ENCODE measurements around the gene COL5A2.

The COL5A2 gene

DNA sequence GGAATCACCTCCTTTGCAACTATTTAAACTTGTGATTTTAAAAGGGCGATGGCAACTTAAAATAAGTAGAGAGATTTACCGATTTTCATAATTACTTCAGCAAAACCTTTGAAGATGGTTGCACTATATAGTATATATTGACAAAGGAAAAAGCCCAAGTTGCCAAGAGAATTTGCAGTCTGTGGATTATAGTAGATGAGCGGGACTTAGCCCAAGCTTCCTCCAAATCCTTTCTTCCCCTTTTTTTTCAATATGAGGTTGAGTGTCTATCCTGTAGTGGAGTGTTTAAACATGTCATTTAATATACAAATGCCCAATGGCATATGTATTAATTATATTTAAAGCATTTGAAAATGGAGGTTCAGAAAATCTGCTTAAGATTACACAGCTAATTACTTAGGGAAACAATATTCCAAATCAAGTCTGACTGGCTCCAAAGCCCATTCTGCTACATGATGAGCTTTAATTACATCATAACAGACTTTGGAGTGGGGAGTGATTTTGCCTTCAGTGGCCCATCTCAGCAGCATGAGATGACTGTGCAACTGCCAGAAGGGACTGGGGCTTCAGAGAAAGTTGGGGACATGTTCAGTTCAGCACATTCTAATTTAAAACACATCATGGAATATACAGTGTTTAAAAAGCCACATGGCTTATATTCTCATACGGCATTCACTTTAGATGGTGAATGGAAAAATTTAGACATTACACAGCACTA, 132.2 kb downstream of the COL5A2 start:
- DNase-seq (ENCODE audit: low read depth in 1 of 2, low spot score in 1 of 2): no peak
- TF ChIP-seq JUND (IDR thresholded peaks at IDR 0.05; ENCODE audit: low read depth): no peak
- in situ Hi-C loops (cut with HindIII; ENCODE audit: low pct_unique_long_range_greater_than_20kb, low sequenced_read_pairs): no loop called here

DNA sequence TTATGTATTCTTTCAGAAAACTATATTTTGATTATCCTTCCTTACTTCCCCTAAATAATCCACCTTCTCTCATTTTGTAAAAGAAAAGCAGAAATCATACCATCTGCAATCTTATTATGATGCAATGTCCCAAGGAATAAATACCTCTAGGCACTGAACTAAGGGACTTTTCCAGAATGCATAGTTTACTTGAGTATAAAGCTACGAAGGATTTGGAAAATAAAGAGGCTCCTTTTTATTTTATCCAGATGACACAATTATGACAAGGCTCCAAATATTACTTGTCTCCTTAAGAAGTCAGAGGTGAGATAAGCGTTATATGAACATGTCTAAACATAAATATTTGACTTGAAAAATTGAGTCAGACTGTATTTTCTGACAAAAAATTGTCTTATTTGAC, 133.2 kb downstream of the COL5A2 start:
- in situ Hi-C loops (cut with HindIII; ENCODE audit: low pct_unique_long_range_greater_than_20kb, low sequenced_read_pairs): no loop called here

DNA sequence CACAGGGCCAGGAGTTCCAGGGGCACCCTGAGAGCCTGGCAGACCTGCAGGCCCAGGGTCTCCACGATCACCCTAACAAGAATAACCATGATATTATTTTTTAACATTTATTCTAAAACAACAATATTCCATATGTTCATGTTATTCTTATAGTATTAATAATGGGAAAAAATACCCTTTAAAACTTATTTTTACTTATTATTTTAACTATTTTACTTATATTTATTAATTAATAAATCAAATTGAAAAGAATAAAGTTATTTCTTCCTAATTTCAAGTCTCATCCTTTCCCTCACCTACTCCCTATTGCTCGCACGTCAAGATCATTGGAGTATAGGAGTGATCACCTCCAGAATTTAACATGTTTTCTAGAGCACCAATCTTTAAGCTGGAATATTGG, 133.7 kb downstream of the COL5A2 start:
- TF ChIP-seq JUND (IDR thresholded peaks at IDR 0.05; ENCODE audit: low read depth): no peak
- in situ Hi-C loops (cut with HindIII; ENCODE audit: low pct_unique_long_range_greater_than_20kb, low sequenced_read_pairs): no loop called here
- DNase-seq (ENCODE audit: low read depth in 1 of 2, low spot score in 1 of 2): no peak

More for the DNA sequence above, 133.2 kb downstream of the COL5A2 start:
- no peak for DNase-seq (ENCODE audit: low read depth in 1 of 2, low spot score in 1 of 2)
- TF ChIP-seq JUND (IDR thresholded peaks at IDR 0.05; ENCODE audit: low read depth): no peak

DNA sequence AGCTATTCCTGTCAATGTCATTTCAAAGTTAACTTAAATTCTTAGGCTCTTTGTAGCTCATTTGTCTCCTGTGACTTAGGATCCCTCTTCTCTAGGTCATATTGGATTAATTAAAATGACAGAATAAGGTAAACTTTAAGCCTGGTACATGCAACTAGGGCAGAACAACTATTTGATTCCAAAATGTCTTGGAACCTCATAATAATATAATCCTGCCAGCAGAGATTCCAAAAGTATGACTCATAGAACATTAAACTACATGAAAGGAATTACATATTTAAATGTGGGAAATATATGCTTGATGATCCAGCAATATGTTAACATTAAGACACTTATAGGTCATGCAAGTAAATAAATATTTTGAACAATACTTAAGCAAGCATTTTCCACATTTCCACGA, 142.0 kb downstream of the COL5A2 start:
- in situ Hi-C loops (cut with HindIII; ENCODE audit: low pct_unique_long_range_greater_than_20kb, low sequenced_read_pairs): no loop called here
- no peak for DNase-seq (ENCODE audit: low read depth in 1 of 2, low spot score in 1 of 2)
- no peak for TF ChIP-seq JUND (IDR thresholded peaks at IDR 0.05; ENCODE audit: low read depth)

DNA sequence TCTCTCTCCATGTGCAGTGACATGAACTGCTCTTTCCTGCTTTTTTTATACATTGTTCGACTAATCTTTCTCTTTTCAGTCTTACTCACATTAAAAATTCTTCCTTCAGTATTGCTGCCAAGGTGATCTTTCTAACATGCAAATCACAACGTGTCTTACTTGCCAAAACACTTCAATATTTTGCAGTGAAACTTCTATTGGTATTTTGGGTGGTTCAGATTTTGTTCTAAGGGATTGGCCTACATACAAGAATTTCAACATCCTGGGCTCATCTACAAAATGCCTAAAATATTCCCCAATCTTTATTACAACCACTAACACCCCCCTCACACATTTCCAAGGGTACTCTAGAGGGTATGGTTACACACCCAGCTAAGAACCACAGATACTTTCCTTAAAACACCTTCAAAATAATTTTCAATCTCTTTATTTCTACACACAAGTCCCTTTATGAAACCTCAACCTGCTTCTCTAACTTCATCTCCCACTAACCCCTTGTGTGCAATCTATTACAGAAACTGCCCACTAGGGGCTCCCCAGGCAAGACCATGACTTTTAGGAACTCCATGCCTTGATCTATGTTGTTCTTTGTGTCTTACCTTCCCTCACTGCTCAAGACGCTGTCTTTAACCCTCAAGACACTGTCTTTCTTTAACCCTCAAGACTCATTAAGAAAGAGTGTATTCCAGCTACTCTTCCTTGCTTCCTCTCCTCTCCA, 154.5 kb downstream of the COL5A2 start:
- TF ChIP-seq JUND (IDR thresholded peaks at IDR 0.05; ENCODE audit: low read depth): no peak
- DNase-seq (ENCODE audit: low read depth in 1 of 2, low spot score in 1 of 2): peak in 1 of 2 experiments; percentile 2
- in situ Hi-C loops (cut with HindIII; ENCODE audit: low pct_unique_long_range_greater_than_20kb, low sequenced_read_pairs): no loop called here

DNA sequence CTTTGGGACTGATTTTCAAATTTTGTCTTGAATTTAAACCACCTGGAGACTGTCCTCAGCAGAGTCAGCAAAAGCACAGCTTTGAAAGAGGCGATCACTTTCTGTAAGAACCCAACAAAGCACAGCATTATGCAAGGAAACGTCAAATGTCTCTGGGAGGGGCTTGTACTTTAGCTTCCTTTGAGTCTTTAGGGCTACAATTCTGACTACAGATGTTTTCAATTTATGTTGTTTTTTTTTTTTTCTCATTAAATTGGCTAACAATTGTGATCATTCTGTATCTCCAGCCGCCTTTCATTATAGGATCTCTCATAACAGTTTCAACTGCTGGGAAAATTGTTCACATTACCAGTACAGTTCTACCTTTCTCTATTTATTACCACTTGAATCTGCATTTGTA, 157.1 kb downstream of the COL5A2 start:
- no peak for DNase-seq (ENCODE audit: low read depth in 1 of 2, low spot score in 1 of 2)
- TF ChIP-seq JUND (IDR thresholded peaks at IDR 0.05; ENCODE audit: low read depth): no peak
- in situ Hi-C loops (cut with HindIII; ENCODE audit: low pct_unique_long_range_greater_than_20kb, low sequenced_read_pairs): no loop called here

DNA sequence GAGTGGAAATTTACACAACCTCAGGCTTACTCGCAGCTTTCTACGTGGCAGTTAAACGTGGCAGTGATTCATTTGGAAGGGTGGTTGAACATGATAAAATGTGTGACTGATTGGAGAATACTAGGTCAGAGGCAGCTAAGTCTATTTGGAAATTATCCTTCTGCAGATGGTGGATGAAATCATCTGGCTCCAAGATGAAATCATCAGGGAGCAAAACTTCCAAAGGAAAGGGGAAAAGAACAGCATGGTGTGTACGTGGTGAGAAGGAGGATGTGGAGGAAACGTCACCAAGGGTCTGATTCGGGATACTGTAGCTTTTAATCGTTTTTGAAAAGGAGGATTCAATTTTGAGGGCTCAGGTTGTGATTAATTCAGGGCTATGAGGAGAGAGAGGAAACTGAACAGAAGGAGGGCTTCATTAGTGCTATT, 157.5 kb downstream of the COL5A2 start:
- in situ Hi-C loops (cut with HindIII; ENCODE audit: low pct_unique_long_range_greater_than_20kb, low sequenced_read_pairs): no loop called here
- DNase-seq (ENCODE audit: low read depth in 1 of 2, low spot score in 1 of 2): no peak
- no peak for TF ChIP-seq JUND (IDR thresholded peaks at IDR 0.05; ENCODE audit: low read depth)

DNA sequence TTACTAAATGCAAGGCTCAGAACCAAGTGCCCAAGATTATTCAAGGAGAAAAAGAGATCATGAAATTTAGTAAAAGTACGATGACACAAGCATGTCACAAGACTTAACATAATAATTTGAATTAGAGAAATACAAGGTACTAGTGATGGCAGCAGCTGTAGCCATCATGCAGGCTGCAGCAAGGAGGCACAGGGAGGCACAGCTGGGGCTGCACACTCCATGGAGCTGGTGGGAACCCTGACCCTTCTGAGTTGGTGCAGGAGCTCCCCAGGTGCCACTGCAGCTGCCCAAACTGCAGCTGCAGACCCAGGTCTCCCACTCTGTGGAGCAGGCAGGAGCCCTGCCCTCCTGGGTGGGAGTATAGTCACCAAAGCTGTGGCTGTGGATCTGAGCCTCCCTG, 159.4 kb downstream of the COL5A2 start:
- no peak for TF ChIP-seq JUND (IDR thresholded peaks at IDR 0.05; ENCODE audit: low read depth)
- no peak for DNase-seq (ENCODE audit: low read depth in 1 of 2, low spot score in 1 of 2)

DNA sequence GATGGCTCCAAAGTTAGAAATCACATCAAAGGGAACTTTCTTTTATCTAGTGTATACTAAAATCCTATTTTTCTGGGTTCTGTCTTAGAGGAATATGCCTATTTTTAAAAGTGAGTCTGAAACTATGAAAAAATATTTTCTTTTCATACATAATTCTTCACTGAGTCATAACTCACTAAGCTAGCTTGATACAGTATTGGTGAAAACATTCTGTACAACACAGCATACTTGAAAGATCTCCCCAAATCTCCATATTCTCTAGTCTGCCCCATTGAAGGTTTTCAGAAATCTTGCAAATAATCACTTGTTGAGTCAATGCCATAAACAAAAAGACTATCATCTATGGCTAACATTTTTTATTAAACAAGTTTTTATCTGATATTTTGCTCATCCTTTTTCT, 160.9 kb downstream of the COL5A2 start:
- in situ Hi-C loops (cut with HindIII; ENCODE audit: low pct_unique_long_range_greater_than_20kb, low sequenced_read_pairs): no loop called here

More for the DNA sequence above, 159.4 kb downstream of the COL5A2 start:
- in situ Hi-C loops (cut with HindIII; ENCODE audit: low pct_unique_long_range_greater_than_20kb, low sequenced_read_pairs): no loop called here

DNA sequence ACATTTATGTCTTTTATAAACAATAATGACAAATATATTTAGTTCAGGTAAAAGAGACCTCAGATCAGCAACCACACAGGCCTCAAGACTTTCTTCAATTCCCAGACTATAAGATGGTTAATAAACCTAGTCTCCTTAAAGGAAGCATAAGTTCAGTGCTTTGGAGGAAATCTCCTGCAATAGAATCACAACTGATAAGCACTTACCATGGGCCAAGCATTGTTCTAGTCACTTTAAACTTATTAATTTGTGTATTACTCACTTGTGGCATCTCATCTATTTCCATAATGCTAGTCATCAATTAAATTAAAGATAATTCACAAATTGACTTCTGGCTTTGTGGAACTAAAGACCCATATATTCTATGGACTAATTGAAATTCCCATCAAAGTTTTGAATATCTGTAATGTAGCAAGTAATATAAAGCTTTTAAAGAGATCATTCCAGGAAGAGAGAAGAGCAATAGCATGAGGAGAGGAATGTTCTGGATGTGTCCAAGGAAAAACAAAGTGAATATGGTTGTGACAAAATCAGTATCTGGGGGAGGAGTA, 163.2 kb downstream of the COL5A2 start:
- in situ Hi-C loops (cut with HindIII; ENCODE audit: low pct_unique_long_range_greater_than_20kb, low sequenced_read_pairs): no loop called here
- DNase-seq (ENCODE audit: low read depth in 1 of 2, low spot score in 1 of 2): no peak
- TF ChIP-seq JUND (IDR thresholded peaks at IDR 0.05; ENCODE audit: low read depth): no peak

More for the DNA sequence above, 160.9 kb downstream of the COL5A2 start:
- DNase-seq (ENCODE audit: low read depth in 1 of 2, low spot score in 1 of 2): no peak
- TF ChIP-seq JUND (IDR thresholded peaks at IDR 0.05; ENCODE audit: low read depth): no peak

DNA sequence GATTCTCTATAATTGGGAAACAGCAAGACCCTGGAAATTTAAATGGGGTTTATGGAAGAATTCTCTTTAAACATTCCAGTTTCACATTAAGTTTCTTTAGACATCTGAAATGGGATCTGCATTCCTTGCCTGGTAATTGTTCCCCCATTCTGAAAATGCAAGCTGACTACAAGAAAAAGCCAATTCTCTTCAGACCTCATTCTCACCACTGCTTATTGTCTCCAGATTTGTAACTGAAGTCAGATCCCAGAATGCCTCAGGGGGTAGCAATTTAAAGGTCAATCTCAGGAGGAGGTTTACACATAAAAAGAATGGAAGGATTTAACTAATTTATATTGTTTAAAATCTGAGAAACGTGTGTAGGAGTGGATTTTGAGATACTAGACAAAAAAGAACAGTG, 164.2 kb downstream of the COL5A2 start:
- in situ Hi-C loops (cut with HindIII; ENCODE audit: low pct_unique_long_range_greater_than_20kb, low sequenced_read_pairs): no loop called here
- no peak for DNase-seq (ENCODE audit: low read depth in 1 of 2, low spot score in 1 of 2)
- no peak for TF ChIP-seq JUND (IDR thresholded peaks at IDR 0.05; ENCODE audit: low read depth)

DNA sequence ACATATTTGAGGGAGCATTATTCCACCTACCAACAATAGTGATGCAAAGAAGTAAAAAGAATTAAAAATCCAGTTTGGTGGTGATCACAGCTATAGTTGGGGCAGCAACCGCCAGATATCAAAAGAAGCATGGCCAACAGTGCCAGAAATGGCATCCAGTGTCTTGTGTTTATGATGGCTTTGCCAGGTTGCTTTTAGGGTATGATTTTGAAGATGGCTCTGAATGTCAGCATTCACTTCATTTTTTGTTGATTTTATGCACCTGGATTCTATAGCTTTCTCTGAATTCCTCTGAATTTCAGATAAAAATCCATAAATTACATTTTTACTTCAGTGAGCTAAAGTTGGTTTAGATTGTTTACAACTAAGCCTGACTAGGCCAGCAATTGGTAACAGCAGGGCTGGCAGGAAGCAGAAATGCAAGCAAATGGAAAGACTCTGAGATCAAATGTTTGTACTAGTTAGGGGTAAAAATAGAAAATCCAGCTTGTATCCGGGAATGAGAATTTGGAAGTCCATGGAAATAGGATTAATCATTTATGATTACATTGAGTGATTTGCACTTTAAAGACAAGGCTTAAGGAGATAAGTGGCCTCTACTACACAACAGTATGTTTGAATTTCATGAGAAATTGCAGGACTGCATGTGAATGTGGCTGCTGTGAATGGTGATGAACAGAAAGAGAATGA, 165.0 kb downstream of the COL5A2 start:
- in situ Hi-C loops (cut with HindIII; ENCODE audit: low pct_unique_long_range_greater_than_20kb, low sequenced_read_pairs): no loop called here
- TF ChIP-seq JUND (IDR thresholded peaks at IDR 0.05; ENCODE audit: low read depth): no peak
- DNase-seq (ENCODE audit: low read depth in 1 of 2, low spot score in 1 of 2): no peak

All from T47D (cell line).